SKM-1 treated with dmso at 0.1 percent for 144 hours (cell line): ENCODE results near the gene SCCPDH.
"Not testable (repeated sequence)": the region's sequence is repeated elsewhere in the genome, so short reads cannot be mapped to it uniquely, and the experiment has no call there.

ENCODE experiments used
- DNase-seq: peaks from one replicate; lab custom pipeline; 2025; ENCODE audit not compliant: unreplicated experiment; lab: John Stamatoyannopoulos, UW

SCCPDH gene

DNA sequence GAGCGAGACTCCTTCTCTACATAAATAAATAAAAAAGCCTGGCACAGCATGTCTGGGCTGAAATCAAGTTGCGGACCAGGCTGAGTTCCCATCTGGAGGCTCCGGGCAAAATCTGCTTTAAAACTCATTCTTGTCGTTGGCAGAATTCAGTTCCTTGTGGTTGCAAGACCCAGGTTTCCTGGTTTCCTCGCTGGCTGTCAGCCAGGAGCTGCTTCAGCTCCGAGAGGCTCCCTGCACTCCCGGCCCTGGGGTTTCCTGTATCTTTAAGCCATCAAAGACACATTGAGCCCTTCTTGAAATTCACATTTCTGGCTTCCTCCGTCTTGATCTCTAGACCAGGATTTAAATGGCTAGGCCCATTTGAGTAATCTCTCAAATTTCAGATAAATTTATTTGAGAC is 20.6 kb upstream of the SCCPDH start:
- DNase-seq = peak; percentile 59

DNA sequence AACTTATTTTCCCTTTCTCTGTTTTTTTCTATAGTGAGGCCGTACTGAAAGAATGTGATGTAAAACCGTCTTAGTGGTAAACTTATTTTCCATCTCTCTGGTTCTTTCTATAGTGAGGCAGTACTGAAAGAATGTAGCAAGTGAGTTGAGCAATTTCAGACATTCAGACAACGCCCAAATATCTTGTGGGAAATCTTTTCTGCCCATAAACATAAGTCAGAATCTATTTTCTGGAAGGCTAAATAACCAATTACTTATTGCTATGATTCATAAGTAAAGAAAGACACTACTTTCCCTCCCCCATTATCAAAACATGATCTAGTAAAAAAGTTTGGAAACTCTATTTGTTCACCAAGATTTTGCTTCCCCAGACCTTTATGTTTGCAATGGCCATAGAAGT is 18.8 kb upstream of the SCCPDH start:
- DNase-seq = peak; percentile 59

GRCh38 chr1:246708166-246708565 is 16.0 kb upstream of the SCCPDH start:
- peak; percentile 29 for DNase-seq

DNA sequence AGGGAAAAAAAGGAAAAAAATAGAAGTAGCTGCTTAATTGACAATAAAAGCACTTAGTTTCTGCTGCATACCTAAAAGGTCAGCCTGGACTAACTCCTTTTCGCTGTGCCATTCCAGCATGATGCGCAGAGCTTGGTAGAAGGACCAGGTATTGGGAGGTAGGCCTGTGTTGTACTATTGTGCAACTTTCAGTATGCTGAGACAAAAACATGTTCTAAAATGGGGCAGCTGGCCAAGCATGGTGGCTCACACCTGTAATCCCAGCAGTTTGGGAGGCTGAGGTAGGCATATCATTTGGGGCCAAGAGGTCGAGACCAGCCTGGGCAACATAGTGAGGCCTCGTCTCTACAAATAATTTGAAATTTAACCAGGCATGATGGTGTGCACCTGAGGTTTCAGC is 15.0 kb upstream of the SCCPDH start:
- DNase-seq = no peak

GRCh38 chr1:246709835-246710234 is 14.4 kb upstream of the SCCPDH start:
- peak; percentile 81 for DNase-seq

DNA sequence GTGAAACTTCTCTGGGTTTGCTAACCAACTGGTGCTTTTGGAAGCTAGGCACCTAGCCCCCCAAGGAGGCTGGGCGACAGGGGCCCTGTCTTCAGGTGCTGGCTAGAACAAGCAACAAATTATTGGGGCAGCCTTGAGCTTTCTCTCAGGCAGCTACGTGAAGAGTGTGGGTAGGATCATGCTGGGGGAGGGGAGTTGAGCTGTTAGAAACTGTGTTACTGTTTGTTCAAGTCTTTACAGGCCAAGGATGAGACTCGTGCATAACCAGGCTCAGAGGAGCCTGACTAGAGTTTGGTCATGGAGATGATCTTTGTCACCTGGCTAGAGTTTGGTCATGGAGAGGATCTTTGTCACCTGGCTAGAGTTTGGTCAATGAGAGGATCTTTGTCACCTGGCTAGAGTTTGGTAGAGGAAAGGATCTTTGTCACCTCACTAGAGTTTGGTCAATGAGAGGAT is 12.6 kb upstream of the SCCPDH start:
- DNase-seq = no peak

DNA sequence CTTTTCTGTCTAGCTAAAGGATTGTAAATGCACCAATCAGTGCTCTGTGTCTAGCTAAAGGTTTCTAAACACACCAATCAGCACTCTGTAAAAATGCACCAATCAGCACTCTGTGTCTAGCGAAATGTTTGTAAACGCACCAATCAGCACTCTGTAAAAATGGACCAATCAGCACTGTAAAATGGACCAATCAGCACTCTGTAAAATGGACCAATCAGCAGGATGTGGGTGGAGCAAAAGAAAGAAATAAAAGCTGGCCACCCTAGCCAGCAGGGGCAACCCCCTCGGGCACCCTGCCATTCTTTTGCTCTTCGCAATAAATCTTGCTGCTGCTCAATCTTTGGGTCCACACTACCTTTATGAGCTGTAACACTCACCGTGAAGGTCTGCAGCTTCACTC is 11.8 kb upstream of the SCCPDH start:
- DNase-seq = not testable (repeated sequence)

- not testable (repeated sequence) for DNase-seq
Measured at GRCh38 chr1:246719361-246719760, 4.8 kb upstream of the SCCPDH start.

DNA sequence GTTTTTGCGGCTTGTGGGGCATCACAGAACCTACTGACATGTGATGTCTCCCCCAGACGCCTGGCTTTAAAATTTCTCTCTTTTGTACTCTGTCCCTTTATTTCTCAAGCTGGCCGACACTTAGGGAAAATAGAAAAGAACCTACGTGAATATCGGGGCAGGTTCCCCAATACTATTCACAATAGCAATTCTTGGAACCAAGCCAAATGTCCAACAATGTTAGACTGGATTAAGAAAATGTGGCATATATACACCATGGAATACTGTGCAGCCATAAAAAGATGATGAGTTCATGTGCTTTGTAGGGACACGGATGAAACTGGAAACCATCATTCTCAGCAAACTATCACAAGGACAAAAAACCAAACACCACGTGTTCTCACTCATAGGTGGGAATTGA is 3.4 kb upstream of the SCCPDH start:
- not testable (repeated sequence) for DNase-seq

DNA sequence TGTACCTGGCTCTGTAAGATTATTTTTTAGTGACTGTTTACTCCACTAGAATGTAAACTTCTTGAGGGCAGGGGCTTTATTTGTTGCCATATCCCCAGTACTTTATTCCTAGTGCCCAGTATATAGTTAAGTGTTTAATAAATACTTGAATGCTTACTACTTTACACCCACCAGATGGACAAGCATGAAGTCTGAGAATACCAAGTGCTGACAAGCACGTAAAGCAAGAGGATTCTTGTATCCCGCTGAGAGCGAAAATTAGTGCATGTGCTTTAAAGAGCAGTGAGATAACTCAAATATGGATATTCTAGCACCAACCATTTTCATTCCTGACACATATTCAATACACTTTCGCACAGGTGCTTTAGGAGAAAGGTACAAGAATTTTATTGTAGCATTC is 1.5 kb upstream of the SCCPDH start:
- no peak for DNase-seq

DNA sequence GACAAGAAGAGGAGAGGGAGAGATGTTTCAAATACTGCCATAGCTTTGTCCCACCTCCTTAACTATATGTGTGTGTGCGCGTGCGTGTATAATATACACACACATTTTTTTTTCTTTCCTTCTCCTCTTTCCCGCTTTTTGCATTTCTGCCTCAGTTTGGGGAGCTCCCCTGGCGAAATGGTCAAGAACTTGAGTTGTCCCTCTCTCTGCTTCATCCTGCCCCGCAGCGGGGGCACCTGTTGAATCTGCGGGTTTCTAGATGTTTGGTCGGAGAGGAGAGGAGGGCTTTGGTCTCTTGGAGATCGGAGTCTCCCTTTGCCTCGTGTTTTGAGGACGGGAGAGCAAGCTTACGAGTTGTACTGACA is 504 bp downstream of the SCCPDH start:
- DNase-seq = peak; percentile 68

DNA sequence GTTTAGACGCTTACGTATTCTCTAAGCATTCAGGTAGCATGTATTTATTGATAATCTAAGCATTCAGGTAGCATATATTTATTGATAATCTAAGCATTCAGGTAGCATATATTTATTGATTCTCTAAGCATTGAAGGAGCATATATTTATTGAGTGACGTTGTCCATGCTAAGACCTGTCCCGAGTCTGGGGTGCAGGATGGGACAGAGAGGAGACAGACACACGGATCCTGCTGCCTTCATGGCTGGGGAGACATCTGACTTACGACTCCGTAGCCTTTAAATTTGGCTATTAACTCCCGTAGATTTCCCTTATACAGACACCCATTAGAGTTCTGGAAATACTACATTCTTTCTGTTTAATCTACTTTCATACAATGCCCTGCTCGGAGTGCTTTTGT is 982 bp downstream of the SCCPDH start:
- no peak for DNase-seq

- DNase-seq = peak; percentile 33
Measured at GRCh38 chr1:246726255-246726679, 2.1 kb downstream of the SCCPDH start.

- no peak for DNase-seq
Measured at GRCh38 chr1:246726881-246727280, 2.7 kb downstream of the SCCPDH start.

- no peak for DNase-seq
Measured at GRCh38 chr1:246727594-246727993, 3.4 kb downstream of the SCCPDH start.

DNA sequence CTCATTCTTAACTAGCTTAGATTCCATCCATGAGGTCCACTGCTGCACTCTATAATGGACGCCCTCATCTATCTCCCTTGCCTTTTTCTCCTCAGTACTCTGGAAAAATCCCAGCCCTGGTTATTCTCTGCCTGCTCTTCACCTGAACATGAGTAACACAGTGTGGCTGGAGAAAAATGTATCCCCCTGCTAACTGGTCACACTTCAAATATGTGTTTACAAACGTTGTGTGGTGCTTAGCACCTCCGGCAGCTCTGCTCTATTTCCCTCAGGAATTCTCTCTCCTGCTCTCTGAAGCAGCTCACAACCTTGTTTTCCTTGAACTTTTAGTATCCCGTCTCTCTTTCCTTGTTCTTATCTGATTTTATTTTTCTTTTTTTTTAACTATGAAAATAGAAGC is 4.1 kb downstream of the SCCPDH start:
- DNase-seq = no peak

DNA sequence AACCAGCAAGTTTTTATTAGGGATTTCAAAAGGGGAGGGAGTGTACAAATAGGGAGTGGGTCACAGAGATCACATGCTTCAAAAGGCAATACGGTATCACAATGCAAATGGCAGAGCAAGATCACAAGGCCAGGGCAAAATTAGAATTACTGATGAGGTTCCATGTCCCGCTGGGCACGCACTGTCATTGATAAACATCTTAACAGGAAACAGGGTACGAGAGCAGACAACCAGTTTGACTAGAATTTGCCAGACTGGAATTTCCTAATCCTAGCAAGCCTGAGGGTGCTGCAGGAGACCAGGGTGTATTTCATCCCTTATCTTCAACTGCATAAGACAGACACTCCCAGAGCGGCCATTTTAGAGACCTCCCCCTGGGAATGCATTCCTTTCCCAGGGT is 4.8 kb downstream of the SCCPDH start:
- DNase-seq = not testable (repeated sequence)

DNA sequence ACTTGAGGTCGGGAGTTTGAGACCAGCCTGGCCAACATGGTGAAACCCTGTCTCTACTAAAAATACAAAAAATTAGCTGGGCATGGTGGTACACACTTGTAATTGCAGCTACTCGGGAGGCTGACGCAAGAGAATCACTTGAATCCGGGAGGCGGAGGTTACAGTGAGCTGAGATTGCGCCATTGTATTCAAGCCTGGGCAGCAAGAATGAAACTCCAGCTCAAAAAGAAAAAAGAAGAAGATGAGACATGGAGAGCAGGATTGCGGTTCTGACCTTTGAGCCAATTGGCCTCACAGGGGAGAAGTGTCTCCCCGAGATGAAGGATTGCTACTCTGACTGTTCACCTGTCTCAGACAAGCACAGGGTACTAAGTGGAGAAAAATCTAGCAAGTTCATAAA is 6.6 kb downstream of the SCCPDH start:
- DNase-seq = peak; percentile 82

GRCh38 chr1:246731873-246732272 is 7.7 kb downstream of the SCCPDH start:
- DNase-seq = not testable (repeated sequence)

GRCh38 chr1:246733704-246734103 is 9.5 kb downstream of the SCCPDH start:
- DNase-seq = no peak

GRCh38 chr1:246734866-246735265 is 10.7 kb downstream of the SCCPDH start:
- no peak for DNase-seq

DNA sequence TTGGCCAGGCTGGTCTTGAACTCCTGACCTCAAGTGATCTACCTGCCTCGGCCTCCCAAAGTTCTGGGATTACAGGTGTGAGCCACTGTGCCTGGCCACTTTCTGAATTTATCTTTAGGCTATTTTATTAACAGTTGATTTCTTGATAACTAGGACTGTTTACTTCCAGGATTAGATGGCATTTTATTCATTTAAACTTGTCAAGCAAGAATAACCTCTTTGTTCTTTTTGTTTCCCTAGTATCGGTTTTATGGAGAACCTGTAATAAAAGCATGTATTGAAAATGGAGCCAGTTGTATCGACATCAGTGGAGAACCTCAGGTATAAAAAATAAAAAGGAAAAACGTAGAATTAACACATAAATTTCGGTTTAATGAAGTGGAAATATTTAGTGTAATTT is 11.5 kb downstream of the SCCPDH start:
- no peak for DNase-seq

DNA sequence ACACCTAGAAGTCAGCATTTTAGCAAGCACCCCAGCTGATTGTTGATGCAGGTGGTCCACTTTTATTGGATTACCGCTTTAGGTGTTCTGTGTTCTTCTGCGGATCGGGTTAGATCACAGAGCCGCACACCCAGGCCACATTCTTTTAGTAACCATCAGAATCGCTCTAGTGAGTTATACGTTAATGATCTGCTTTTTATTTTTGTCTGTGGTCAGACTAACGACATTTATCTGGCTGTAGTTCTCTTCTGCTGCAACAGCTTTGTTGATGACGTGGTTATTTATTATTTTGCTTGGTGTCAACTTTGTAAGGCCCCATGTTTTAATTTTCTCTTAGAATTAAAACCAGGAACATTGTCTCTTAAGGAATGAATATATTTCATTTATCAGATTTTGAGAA is 18.2 kb downstream of the SCCPDH start:
- no peak for DNase-seq

DNA sequence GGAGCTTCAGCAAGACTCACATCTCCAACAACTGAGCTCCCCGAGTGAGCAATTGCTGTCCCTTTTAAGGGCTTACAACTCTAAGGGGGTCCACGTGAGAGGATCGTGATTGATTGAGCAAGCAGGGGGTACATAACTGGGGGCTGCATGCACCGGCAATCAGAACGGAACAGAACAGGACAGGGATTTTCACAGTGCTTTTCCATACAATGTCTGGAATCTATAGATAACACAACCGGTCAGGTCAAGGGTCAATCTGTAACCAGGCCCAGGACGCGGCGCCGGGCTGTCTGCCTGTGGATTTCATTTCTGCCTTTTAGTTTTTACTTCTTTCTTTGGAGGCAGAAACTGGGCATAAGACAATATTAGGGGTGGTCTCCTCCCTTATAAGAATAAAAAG is 21.9 kb downstream of the SCCPDH start:
- not testable (repeated sequence) for DNase-seq
